A673 (cell line): Measurements from ENCODE around the gene RPS6KA2.

Source experiments
- EZH2 ChIP-seq: fragments of 200-600 bp; sonication (generic); IDR thresholded peaks from 2 replicates; pipeline ENCODE4 v1.6.1; 2017; ENCODE audit warnings: borderline replicate concordance, low read depth, mild to moderate bottlenecking, mixed read lengths, antibody characterized with exemption, low read length; ENCODE audit not compliant: poor library complexity, severe bottlenecking
- TF ChIP-seq, protein P1 (sequence below): fragments of 300-800, 200-600 bp; sonication (generic); conservative IDR thresholded peaks from 2 replicates; pipeline ENCODE4 v1.5.1; 2017; ENCODE audit warnings: low read depth, mild to moderate bottlenecking, antibody characterized with exemption, low read length, moderate library complexity, mixed read lengths

DNA sequence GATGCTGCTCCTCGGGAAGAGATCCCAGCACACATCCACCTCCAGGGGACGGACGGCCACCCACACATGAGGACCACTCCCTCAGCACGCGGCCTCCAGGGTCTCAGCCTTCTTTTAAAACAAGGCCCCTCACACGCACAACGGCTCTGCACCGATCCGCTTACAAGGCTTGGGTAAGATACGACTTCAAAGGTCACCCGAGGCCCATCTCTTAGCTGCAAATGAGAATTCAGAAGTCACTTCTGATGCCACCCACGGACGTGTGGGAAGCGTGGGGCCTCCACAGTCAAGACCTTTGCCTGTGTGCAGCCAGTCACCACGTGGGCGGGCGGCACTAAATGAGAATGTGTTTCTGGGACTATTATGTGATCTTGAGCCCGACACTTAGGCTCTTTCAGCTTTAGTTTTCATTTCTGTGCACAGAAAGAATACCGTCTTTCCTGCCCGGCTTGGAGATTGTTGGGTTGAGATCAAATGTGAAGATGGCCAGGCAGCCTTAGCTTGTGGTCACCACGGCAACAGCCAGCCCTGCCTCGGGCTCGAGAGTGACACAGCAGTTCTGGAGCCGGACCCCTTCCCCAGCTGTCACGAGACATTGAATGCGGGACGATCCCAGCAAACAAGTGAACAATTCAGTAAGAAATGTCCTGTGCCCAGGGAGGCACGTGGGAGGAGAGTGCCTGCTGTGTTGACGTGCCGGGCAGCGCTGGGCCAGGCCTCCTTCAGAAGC is 132.1 kb downstream of the RPS6KA2 start:
- TF ChIP-seq, protein P1, sequence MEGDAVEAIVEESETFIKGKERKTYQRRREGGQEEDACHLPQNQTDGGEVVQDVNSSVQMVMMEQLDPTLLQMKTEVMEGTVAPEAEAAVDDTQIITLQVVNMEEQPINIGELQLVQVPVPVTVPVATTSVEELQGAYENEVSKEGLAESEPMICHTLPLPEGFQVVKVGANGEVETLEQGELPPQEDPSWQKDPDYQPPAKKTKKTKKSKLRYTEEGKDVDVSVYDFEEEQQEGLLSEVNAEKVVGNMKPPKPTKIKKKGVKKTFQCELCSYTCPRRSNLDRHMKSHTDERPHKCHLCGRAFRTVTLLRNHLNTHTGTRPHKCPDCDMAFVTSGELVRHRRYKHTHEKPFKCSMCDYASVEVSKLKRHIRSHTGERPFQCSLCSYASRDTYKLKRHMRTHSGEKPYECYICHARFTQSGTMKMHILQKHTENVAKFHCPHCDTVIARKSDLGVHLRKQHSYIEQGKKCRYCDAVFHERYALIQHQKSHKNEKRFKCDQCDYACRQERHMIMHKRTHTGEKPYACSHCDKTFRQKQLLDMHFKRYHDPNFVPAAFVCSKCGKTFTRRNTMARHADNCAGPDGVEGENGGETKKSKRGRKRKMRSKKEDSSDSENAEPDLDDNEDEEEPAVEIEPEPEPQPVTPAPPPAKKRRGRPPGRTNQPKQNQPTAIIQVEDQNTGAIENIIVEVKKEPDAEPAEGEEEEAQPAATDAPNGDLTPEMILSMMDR: no peak
- TF ChIP-seq EZH2: no peak
